Measurements from ENCODE around the gene RAC3. TPM values are rescaled to one million over a fixed set of nuclear protein-coding genes. Genes with fewer than 3 reads are reported as not detected.
A peak's percentile ranks its signal among the peaks of the same experiment; 100 is the strongest.

Gene RAC3
- total RNA-seq, 1 experiment from 2014 or later, result 120 TPM

- Histone ChIP-seq H3K9ac (ENCODE audit: low read length) (peak overlapping the region; percentile 93; the same call in 1 of the 2 replicates), H3K4me1 (ENCODE audit: control insufficient read depth in 1 of 2, insufficient read depth in 2 of 2, low read length in 2 of 2) (peaks cover 20 to 67% of the 10 kb centered on the region in 2 experiments), H3K9me2 (ENCODE audit: insufficient read depth) (no peaks in the 10 kb centered on the region), H3K4me2 (ENCODE audit: low read length) (peak overlapping the region; percentile 98; the same call in 1 of the 2 replicates), H3K27ac (ENCODE audit: low read depth, low read length) (peak overlapping the region; percentile 92; the same call in 1 of the 2 replicates), H4K20me1 (ENCODE audit: insufficient read depth) (no peaks in the 10 kb centered on the region), H3K27me3 (ENCODE audit: insufficient read depth, low read length) (no peaks in the 10 kb centered on the region), H3K36me3 (ENCODE audit: control insufficient read depth in 1 of 2, insufficient read depth in 2 of 2, low read length in 2 of 2) (peaks cover 0 to 12% of the 10 kb centered on the region in 2 experiments; a peak in 1 of 4 replicates), H2AFZ (ENCODE audit: low read depth, low read length, poor library complexity, severe bottlenecking) (no peak overlapping the region), H3K79me2 (ENCODE audit: insufficient read depth, low read length) (peaks cover 28% of the 10 kb centered on the region; the same call in 1 of the 2 replicates), H3K4me3 (replicated peaks in 1 of 2; ENCODE audit: low read depth in 1 of 2, low read length in 2 of 2) (no peak overlapping the region; a peak in 1 of 4 replicates), H3K9me3 (ENCODE audit: control insufficient read depth in 1 of 2, insufficient read depth in 1 of 2, low read depth in 1 of 2, low read length in 2 of 2) (no peaks in the 10 kb centered on the region)
- RAD21 ChIA-PET (ENCODE audit: low non-redundant PET in 1 of 2, low total read pairs in 2 of 2, uncharacterized antibody in 2 of 2, unreplicated experiment in 2 of 2), result no interaction called here
- no TSS peak for BruUV-seq (replicated peaks)
- CTCF ChIA-PET, result interaction anchor here (4.8 kb wide), 1 partner anchor 12 kb away, joined by 57 read pairs; the partner anchor contains the start of genes CENPX and LRRC45
- TF ChIP-seq SP1 (IDR thresholded peaks at IDR 0.05; ENCODE audit: low read depth) (no peak), YY1 (IDR thresholded peaks at IDR 0.05; ENCODE audit: extremely low read depth, insufficient replicate concordance, low read depth, low read length) (no peak), ATF3 (IDR thresholded peaks at IDR 0.05) (no peak), POLR2AphosphoS5 (IDR thresholded peaks at IDR 0.05; ENCODE audit: low read depth, low read length) (no peak), TCF7L2 (IDR thresholded peaks at IDR 0.05; ENCODE audit: borderline replicate concordance, extremely low read depth, insufficient read depth, insufficient read length) (no peak), EGR1 (IDR thresholded peaks at IDR 0.05; ENCODE audit: low read depth) (no peak), JUND (IDR thresholded peaks at IDR 0.05) (no peak), FOSL1 (IDR thresholded peaks at IDR 0.05; ENCODE audit: low read depth) (no peak)
- POLR2A ChIA-PET, result no interaction called here
- DNase-seq (ENCODE audit: low read depth, low spot score) (no peak), ATAC-seq (no peak)
- intact Hi-C loops (cut with micrococcal nuclease), result loop anchor here (5.0 to 10.0 kb wide), 4 partner anchors 261 to 381 kb away; partner anchors contain the start of genes HEXD and OGFOD3
Observed at GRCh38 chr17:82033359-82034085, 2.0 kb downstream of the RAC3 start.
